HepG2 (cell line): ENCODE results near the gene LITAF. TPM values are rescaled to one million over a fixed set of nuclear protein-coding genes. Genes with fewer than 3 reads are reported as not detected.

ENCODE experiments used
- AGO2 ChIP-seq: fragments of 200-400 bp; formaldehyde crosslinking; optimal IDR thresholded peaks from 2 replicates; pipeline ENCODE3; 2017; ENCODE audit warnings: mild to moderate bottlenecking, low read depth, low read length, moderate library complexity
- BRD4 ChIP-seq: sonication (generic); formaldehyde crosslinking; IDR thresholded peaks from 2 replicates; pipeline ENCODE4 v1.4.0; 2020; ENCODE audit warnings: missing genetic modification reagents
- DNMT1 ChIP-seq: sonication (generic); formaldehyde crosslinking; IDR thresholded peaks from 2 replicates; pipeline ENCODE4 v1.5.1; 2020; ENCODE audit warnings: mild to moderate bottlenecking, missing genetic modification reagents
- KLF11 ChIP-seq: IDR thresholded peaks from 2 replicates; pipeline ENCODE4 v1.6.1; 2016; ENCODE audit warnings: missing compliant biosample characterization
- MTA1 ChIP-seq: sonication (generic); formaldehyde crosslinking; IDR thresholded peaks from 2 replicates; pipeline ENCODE4 v1.4.0; 2020; ENCODE audit warnings: missing genetic modification reagents, mild to moderate bottlenecking, borderline replicate concordance
- PCBP2 ChIP-seq: fragments of 200-400 bp; formaldehyde crosslinking; optimal IDR thresholded peaks from 2 replicates; pipeline ENCODE3; 2018; ENCODE audit warnings: low read length, low read depth; ENCODE audit not compliant: poor library complexity, severe bottlenecking
- ZNF256 ChIP-seq: sonication (generic); formaldehyde crosslinking; conservative IDR thresholded peaks from 2 replicates; pipeline ENCODE4 v1.4.0; 2020; ENCODE audit warnings: missing genetic modification reagents
- ZNF333 ChIP-seq: sonication (generic); formaldehyde crosslinking; IDR thresholded peaks from 2 replicates; pipeline ENCODE4 v1.4.0; 2020; ENCODE audit warnings: mild to moderate bottlenecking, missing genetic modification reagents, borderline replicate concordance
- polyA plus RNA-seq, 8 experiments: library from polyadenylated mRNA; depleted of rRNA in 3 of 8; stranded (reverse) in 7 of 8; unstranded in 1 of 8; fragments of >200 nt; fragmentation: Illumina TruSeq in 4 of 8; extraction: Trizol in 4 of 8; gene quantifications; 2 replicates each; pipeline versions ENCODE4 v1.2.1 to v1.2.3, GENCODE V29; 2011 to 2016; ENCODE audit warnings: low read depth in 4 of 8, missing spikeins in 1 of 8, mixed read lengths in 1 of 8; ENCODE audit not compliant: insufficient read depth in 1 of 8
- total RNA-seq, 5 experiments: library from RNA; depleted of rRNA; stranded (reverse); fragments of >200 nt; fragmentation: Illumina TruSeq; extraction: Trizol; gene quantifications; 2 replicates each; pipeline ENCODE4 v1.2.3, GENCODE V29; 2016; ENCODE audit warnings: low read depth in 1 of 5
- TF ChIP-seq, protein P1 (sequence below): sonication (generic); formaldehyde crosslinking; IDR thresholded peaks from 2 replicates; pipeline ENCODE4 v1.4.0; 2020; ENCODE audit warnings: mild to moderate bottlenecking, missing genetic modification reagents
- TF ChIP-seq, protein P2 (sequence below): sonication (generic); formaldehyde crosslinking; IDR thresholded peaks from 2 replicates; pipeline ENCODE4 v1.8.1; 2023; ENCODE audit warnings: mild to moderate bottlenecking, moderate library complexity, missing genetic modification reagents
- TF ChIP-seq, protein P3 (sequence below): sonication (generic); formaldehyde crosslinking; IDR thresholded peaks from 2 replicates; pipeline ENCODE4 v1.8.1; 2022; ENCODE audit warnings: mild to moderate bottlenecking, missing genetic modification reagents
- TF ChIP-seq, protein P4 (sequence below): IDR thresholded peaks from 2 replicates; pipeline ENCODE4 v1.6.1; 2016; ENCODE audit warnings: low read depth, missing genetic modification reagents, missing compliant biosample characterization

Gene LITAF
- total and polyA plus RNA-seq, 2 of the 13 experiments (the other 11 are each of a cell fraction or from before 2014, with no cell fraction given) = 80.1 to 141 TPM

DNA sequence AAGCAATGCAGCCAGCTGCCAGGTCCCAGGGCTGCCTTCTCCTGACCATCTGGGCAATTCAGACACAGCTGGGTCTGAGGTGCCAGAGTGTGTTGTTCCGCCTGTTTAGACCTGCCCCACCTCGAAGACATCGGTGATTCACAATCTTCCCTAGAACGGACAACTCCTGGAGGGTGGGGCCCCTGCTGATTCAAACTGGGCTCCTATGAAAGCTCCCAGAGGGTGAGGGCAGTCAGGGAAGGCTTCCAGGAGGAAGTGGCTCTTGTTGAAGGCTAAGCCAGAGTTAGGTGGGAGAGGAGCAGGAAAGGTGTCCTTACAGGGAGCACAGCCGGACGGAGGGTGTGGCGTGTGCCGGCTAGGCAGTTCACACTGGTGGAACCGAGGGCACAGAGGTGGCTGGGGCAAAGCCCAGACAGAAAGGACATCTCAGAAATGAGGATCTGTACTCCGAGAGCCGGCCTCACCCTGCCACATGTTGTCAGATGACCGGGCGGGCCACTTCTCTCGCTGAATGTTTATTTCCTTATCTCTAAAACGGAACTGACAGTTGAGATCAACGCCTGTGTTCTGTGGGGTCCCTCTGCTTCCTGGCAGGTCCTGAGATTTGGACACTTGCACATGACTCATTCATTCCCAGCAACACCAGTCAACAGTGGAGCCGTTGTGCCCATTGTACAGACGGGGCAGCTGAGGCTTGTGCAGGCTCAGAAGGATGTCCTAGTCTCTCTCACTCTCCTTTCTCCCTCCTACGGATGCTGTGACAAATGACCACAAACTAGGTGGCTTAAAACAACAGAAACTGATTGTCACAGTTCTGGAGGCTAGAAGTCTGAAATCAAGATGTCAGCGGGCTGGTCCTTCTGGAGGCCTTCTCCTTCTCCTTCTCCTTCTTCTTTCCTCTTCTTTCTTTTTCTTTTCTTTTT, 26.9 kb upstream of the LITAF start (continued):
- TF ChIP-seq, protein P1, sequence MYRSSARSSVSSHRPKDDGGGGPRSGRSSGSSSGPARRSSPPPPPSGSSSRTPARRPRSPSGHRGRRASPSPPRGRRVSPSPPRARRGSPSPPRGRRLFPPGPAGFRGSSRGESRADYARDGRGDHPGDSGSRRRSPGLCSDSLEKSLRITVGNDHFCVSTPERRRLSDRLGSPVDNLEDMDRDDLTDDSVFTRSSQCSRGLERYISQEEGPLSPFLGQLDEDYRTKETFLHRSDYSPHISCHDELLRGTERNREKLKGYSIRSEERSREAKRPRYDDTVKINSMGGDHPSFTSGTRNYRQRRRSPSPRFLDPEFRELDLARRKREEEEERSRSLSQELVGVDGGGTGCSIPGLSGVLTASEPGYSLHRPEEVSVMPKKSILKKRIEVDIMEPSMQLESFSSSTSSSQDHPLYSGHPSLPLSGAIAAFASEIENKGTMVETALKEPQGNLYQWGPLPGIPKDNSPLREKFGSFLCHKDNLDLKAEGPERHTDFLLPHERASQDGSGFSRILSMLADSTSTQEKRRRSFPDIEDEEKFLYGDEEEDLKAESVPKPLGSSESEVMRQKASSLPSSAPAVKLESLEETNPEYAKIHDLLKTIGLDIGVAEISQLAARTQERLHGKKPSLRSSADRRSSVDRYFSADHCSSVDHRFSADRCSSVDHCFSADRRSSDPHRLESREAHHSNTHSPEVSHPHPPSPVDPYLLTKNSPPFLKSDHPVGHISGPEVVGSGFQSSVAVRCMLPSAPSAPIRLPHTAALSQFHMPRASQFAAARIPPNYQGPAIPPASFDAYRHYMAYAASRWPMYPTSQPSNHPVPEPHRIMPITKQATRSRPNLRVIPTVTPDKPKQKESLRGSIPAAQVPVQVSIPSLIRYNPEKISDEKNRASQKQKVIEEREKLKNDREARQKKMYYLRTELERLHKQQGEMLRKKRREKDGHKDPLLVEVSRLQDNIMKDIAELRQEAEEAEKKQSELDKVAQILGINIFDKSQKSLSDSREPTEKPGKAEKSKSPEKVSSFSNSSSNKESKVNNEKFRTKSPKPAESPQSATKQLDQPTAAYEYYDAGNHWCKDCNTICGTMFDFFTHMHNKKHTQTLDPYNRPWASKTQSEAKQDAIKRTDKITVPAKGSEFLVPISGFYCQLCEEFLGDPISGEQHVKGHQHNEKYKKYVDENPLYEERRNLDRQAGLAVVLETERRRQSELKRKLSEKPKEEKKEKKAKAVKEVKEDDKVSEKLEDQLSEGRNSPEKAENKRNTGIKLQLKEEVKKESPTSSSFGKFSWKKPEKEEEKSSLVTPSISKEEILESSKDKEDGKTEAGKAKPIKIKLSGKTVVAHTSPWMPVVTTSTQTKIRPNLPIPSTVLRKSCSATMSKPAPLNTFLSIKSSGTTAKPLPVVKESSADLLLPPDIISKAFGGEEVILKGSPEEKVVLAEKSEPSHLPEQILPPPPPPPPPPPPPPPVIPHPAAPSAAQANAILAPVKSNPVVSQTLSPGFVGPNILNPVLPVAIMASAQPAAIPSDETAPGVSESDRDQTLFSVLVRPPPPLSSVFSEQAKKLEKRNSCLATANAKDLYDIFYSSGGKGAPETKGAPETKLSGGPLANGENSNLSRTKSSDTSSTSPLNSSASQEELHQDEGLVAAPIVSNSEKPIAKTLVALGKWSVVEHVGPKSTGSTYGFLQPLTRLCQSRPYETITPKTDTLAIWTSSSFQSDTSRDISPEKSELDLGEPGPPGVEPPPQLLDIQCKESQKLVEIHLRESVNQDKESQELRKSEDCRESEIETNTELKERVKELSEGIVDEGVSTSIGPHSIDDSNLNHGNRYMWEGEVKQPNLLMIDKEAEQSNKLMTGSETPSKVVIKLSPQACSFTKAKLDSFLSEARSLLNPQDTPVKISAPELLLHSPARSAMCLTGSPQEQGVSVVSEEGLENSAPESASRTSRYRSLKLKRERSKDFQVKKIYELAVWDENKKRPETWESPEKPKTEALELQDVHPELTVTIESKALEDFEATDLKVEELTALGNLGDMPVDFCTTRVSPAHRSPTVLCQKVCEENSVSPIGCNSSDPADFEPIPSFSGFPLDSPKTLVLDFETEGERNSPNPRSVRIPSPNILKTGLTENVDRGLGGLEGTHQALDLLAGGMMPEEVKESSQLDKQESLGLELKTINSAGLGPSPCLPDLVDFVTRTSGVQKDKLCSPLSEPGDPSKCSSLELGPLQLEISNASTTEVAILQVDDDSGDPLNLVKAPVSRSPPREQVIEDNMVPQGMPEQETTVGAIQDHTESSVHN = no peak; the same call in 1 of the 2 replicates
- TF ChIP-seq KLF11 (CRISPR knock-in tag) (no peak), PCBP2 (no peak), ZNF256 (CRISPR knock-in tag) (no peak), MTA1 (CRISPR knock-in tag) (no peak), ZNF333 (CRISPR knock-in tag) (0 out of 2 replicates have a peak, but pooled peaks have one; percentile 64), BRD4 (CRISPR knock-in tag) (no peak), AGO2 (no peak), DNMT1 (CRISPR knock-in tag) (no peak)
- TF ChIP-seq, protein P2, sequence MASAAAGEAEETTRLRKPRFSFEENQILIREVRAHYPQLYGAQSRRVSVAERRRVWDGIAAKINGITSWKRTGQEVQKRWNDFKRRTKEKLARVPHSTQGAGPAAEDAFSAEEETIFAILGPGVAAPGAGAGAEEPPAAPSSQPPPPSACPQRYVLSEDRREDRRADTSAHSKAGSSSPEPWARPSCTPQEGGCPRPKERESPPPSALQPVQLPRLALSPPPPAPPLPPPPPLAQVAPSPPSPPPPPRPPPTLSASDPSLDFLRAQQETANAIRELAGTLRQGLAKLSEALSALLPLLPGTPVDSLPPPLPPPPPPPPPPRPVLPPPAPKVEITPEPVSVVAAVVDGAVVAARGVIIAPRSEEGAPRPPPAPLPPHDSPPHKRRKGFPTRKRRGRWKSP (CRISPR knock-in tag) = no peak
- TF ChIP-seq, protein P3, sequence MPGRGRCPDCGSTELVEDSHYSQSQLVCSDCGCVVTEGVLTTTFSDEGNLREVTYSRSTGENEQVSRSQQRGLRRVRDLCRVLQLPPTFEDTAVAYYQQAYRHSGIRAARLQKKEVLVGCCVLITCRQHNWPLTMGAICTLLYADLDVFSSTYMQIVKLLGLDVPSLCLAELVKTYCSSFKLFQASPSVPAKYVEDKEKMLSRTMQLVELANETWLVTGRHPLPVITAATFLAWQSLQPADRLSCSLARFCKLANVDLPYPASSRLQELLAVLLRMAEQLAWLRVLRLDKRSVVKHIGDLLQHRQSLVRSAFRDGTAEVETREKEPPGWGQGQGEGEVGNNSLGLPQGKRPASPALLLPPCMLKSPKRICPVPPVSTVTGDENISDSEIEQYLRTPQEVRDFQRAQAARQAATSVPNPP (CRISPR knock-in tag) = no peak
- TF ChIP-seq, protein P4, sequence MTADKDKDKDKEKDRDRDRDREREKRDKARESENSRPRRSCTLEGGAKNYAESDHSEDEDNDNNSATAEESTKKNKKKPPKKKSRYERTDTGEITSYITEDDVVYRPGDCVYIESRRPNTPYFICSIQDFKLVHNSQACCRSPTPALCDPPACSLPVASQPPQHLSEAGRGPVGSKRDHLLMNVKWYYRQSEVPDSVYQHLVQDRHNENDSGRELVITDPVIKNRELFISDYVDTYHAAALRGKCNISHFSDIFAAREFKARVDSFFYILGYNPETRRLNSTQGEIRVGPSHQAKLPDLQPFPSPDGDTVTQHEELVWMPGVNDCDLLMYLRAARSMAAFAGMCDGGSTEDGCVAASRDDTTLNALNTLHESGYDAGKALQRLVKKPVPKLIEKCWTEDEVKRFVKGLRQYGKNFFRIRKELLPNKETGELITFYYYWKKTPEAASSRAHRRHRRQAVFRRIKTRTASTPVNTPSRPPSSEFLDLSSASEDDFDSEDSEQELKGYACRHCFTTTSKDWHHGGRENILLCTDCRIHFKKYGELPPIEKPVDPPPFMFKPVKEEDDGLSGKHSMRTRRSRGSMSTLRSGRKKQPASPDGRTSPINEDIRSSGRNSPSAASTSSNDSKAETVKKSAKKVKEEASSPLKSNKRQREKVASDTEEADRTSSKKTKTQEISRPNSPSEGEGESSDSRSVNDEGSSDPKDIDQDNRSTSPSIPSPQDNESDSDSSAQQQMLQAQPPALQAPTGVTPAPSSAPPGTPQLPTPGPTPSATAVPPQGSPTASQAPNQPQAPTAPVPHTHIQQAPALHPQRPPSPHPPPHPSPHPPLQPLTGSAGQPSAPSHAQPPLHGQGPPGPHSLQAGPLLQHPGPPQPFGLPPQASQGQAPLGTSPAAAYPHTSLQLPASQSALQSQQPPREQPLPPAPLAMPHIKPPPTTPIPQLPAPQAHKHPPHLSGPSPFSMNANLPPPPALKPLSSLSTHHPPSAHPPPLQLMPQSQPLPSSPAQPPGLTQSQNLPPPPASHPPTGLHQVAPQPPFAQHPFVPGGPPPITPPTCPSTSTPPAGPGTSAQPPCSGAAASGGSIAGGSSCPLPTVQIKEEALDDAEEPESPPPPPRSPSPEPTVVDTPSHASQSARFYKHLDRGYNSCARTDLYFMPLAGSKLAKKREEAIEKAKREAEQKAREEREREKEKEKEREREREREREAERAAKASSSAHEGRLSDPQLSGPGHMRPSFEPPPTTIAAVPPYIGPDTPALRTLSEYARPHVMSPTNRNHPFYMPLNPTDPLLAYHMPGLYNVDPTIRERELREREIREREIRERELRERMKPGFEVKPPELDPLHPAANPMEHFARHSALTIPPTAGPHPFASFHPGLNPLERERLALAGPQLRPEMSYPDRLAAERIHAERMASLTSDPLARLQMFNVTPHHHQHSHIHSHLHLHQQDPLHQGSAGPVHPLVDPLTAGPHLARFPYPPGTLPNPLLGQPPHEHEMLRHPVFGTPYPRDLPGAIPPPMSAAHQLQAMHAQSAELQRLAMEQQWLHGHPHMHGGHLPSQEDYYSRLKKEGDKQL (CRISPR knock-in tag) = peak; percentile 70
